CD14-positive monocyte (primary cell): ENCODE results near the gene CSNK1G2. TPM values are rescaled to one million over a fixed set of nuclear protein-coding genes. Genes with fewer than 3 reads are reported as not detected.

Experiments used
- DNase-seq, 3 donors: peaks; one replicate each; pipeline ENCODE4 v3.0.0-alpha.2; 2011 to 2022
- H2AFZ ChIP-seq: 2 replicates; pipeline ENCODE4 v1.6.0; 2012; ENCODE audit warnings: mild to moderate bottlenecking, low read depth, low read length, inconsistent platforms; ENCODE audit not compliant: insufficient read depth, poor library complexity, severe bottlenecking
- H3K27ac ChIP-seq, 2 donors: 1 replicate in 1 of 2; 2 replicates in 1 of 2; pipeline ENCODE4 v1.5.1; 2012 to 2013; ENCODE audit warnings: low read length in 2 of 2, control low read depth in 1 of 2, inconsistent platforms in 1 of 2, low read depth in 1 of 2, mild to moderate bottlenecking in 1 of 2
- H3K27me3 ChIP-seq, 2 donors: one replicate each; pipeline versions ENCODE4 v1.6.0 to v1.6.1; 2011 to 2013; ENCODE audit warnings: low read length in 2 of 2; ENCODE audit not compliant: control insufficient read depth in 2 of 2, insufficient read depth in 2 of 2
- H3K36me3 ChIP-seq, 2 donors: replicated peaks in 1 of 2; 1 replicate in 1 of 2; 2 replicates in 1 of 2; pipeline versions ENCODE4 v1.5.1 to v1.6.1; 2012 to 2013; ENCODE audit warnings: low read length in 2 of 2, control low read depth in 1 of 2, inconsistent platforms in 1 of 2, mild to moderate bottlenecking in 1 of 2; ENCODE audit not compliant: insufficient read depth in 2 of 2, control insufficient read depth in 1 of 2
- H3K4me1 ChIP-seq, 2 donors: 1 replicate in 1 of 2; 2 replicates in 1 of 2; pipeline versions ENCODE4 v1.5.1 to v1.6.1; 2012 to 2013; ENCODE audit warnings: low read length in 2 of 2, control low read depth in 1 of 2, inconsistent platforms in 1 of 2, mild to moderate bottlenecking in 1 of 2, moderate library complexity in 1 of 2; ENCODE audit not compliant: insufficient read depth in 2 of 2, control insufficient read depth in 1 of 2
- H3K4me2 ChIP-seq: replicated peaks from 2 replicates; pipeline ENCODE3; 2012; ENCODE audit warnings: low read length, moderate library complexity, mild to moderate bottlenecking; ENCODE audit not compliant: poor library complexity, severe bottlenecking; ENCODE audit errors: extremely low read depth
- H3K4me3 ChIP-seq, 3 experiments: fragments of 200-600 bp in 1 of 3; sonication (generic) in 1 of 3; replicated peaks in 1 of 3; 1 replicate in 2 of 3; 2 replicates in 1 of 3; pipeline ENCODE4 v1.5.1; 2011 to 2013; ENCODE audit warnings: low read length in 3 of 3, mild to moderate bottlenecking in 3 of 3, control low read depth in 2 of 3, low read depth in 2 of 3, inconsistent platforms in 1 of 3, moderate library complexity in 1 of 3
- H3K79me2 ChIP-seq: 2 replicates; pipeline ENCODE4 v1.6.0; 2012; ENCODE audit warnings: mild to moderate bottlenecking, control low read depth, inconsistent platforms, low read length, moderate library complexity; ENCODE audit not compliant: insufficient read depth
- H3K9ac ChIP-seq: 2 replicates; pipeline ENCODE4 v1.6.0; 2017; ENCODE audit warnings: low read length, mild to moderate bottlenecking; ENCODE audit not compliant: insufficient read depth, poor library complexity, severe bottlenecking
- H3K9me3 ChIP-seq, 2 donors: replicated peaks in 1 of 2; 1 replicate in 1 of 2; 2 replicates in 1 of 2; pipeline versions ENCODE4 v1.5.1 to v1.6.1; 2012 to 2013; ENCODE audit warnings: low read length in 2 of 2, control low read depth in 1 of 2; ENCODE audit not compliant: control insufficient read depth in 1 of 2, insufficient read depth in 1 of 2
- H4K20me1 ChIP-seq: 2 replicates; pipeline ENCODE4 v1.6.0; 2012; ENCODE audit warnings: mild to moderate bottlenecking, low read length, control low read depth, moderate library complexity; ENCODE audit not compliant: insufficient read depth
- H3K27ac Mint-ChIP-seq, 7 donors: one replicate each; pipeline ENCODE4 v1.8.0; 2020; ENCODE audit warnings: mild to moderate bottlenecking in 7 of 7, mixed read lengths in 7 of 7, moderate library complexity in 6 of 7, inconsistent platforms in 2 of 7
- H3K27me3 Mint-ChIP-seq, 3 donors: one replicate each; pipeline ENCODE4 v1.8.0; 2021 to 2022; ENCODE audit warnings: low read depth in 3 of 3, mild to moderate bottlenecking in 3 of 3, mixed read lengths in 3 of 3, moderate library complexity in 3 of 3, inconsistent platforms in 1 of 3
- H3K36me3 Mint-ChIP-seq, 2 donors: one replicate each; pipeline ENCODE4 v1.8.0; 2020; ENCODE audit warnings: mixed read lengths in 2 of 2, inconsistent platforms in 1 of 2, mild to moderate bottlenecking in 1 of 2
- H3K4me1 Mint-ChIP-seq: one replicate; pipeline ENCODE4 v1.8.0; 2020; ENCODE audit warnings: mild to moderate bottlenecking, mixed read lengths
- H3K4me3 Mint-ChIP-seq, 2 donors: one replicate each; pipeline ENCODE4 v1.8.0; 2020; ENCODE audit warnings: mild to moderate bottlenecking in 2 of 2, mixed read lengths in 2 of 2, moderate library complexity in 1 of 2
- H3K9me3 Mint-ChIP-seq, 7 donors: one replicate each; pipeline ENCODE4 v1.8.0; 2020 to 2022; ENCODE audit warnings: mixed read lengths in 7 of 7, mild to moderate bottlenecking in 6 of 7, moderate library complexity in 6 of 7, inconsistent platforms in 2 of 7
- CTCF ChIP-seq: fragments of 200-600 bp; IDR thresholded peaks from one replicate; pipeline ENCODE4 v1.8.0; 2022; ENCODE audit warnings: antibody characterized with exemption, mild to moderate bottlenecking
- WGBS: methylation state at CpG from one replicate; pipeline ENCODE4 v1.1.5; 2013; ENCODE audit warnings: missing lambda C conversion rate; ENCODE audit not compliant: insufficient coverage; 5-methylcytosine and 5-hydroxymethylcytosine counted together
- intact Hi-C, 2 donors: fragments of 100-400 bp; cut with micrococcal nuclease; formaldehyde crosslinking; loops; one replicate each; pipeline versions ENCODE4 v1.15.0 to v1.15.1; 2023
- polyA plus RNA-seq, 3 donors: library from polyadenylated mRNA; depleted of rRNA in 1 of 3; unstranded in 2 of 3; stranded (reverse) in 1 of 3; fragments of 300-500 nt in 2 of 3; fragments of >200 nt in 1 of 3; fragmentation: Illumina TruSeq in 2 of 3; gene quantifications; 1 replicate in 2 of 3; 2 replicates in 1 of 3; pipeline ENCODE4 v1.2.3, GENCODE V29; 2012 to 2021

The CSNK1G2 gene
- polyA plus RNA-seq, 3 donors = 10.8 to 215 (median 20.3) TPM

- Histone ChIP-seq H3K9me3 (no peaks in the 10 kb centered on the region), H3K4me1 (peaks cover 27 to 32% of the 10 kb centered on the region in 2 donors), H4K20me1 (no peaks in the 10 kb centered on the region), H3K27ac (peak overlapping the region; percentile 48 to 64), H3K27me3 (no peaks in the 10 kb centered on the region), H3K79me2 (no peaks in the 10 kb centered on the region), H3K4me3 (no peak overlapping the region), H3K9ac (no peak overlapping the region), H3K36me3 (peaks cover 35 to 36% of the 10 kb centered on the region in 2 donors), H2AFZ (no peak overlapping the region), H3K4me2 (no peak overlapping the region)
- H3K4me3 Mint-ChIP-seq = no peak overlapping the region
- peaks cover 0 to 5% (median 0%) of the 10 kb centered on the region in 7 donors for H3K9me3 Mint-ChIP-seq
- H3K27me3 Mint-ChIP-seq = no peaks in the 10 kb centered on the region
- H3K36me3 Mint-ChIP-seq = peaks cover 28 to 56% of the 10 kb centered on the region in 2 donors
- intact Hi-C loops = no loop called here
- no peak for TF ChIP-seq CTCF
- H3K4me1 Mint-ChIP-seq = peaks cover 25% of the 10 kb centered on the region
- no peak for DNase-seq
- H3K27ac Mint-ChIP-seq = peak overlapping the region in 5 of 7 donors; percentile 40 to 79 (median 71)
- 92% methylated on average over 28 of the region's 35 CpGs for WGBS
Observed at GRCh38 chr19:1924320-1924961, 16.5 kb upstream of the CSNK1G2 start.

DNA sequence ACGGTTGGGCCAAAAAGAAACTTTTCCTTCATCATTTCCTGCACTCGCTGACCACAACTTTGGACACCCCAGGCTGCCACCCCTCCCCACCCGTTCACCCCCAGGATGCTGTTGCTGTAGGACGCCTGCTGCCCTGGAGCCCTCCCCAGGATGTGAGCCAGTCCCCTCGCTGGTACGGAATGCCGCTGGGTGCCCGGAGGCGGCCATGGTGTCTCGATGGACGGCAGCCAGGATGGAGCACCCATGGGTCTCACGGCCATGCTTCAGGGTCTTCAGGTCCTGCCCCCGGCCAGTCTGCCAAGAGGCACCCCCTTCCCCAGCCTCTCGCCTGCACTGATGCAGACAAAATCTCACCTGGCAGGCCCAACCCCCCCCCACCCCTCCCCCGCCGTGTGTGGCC lies 15.4 kb upstream of the CSNK1G2 start:
- no peak overlapping the region for H3K4me3 Mint-ChIP-seq
- Histone ChIP-seq H2AFZ (no peak overlapping the region), H3K27me3 (no peaks in the 10 kb centered on the region), H3K79me2 (no peaks in the 10 kb centered on the region), H3K9me3 (no peaks in the 10 kb centered on the region), H4K20me1 (no peaks in the 10 kb centered on the region), H3K4me3 (no peak overlapping the region), H3K4me1 (peaks cover 35 to 41% of the 10 kb centered on the region in 2 donors), H3K9ac (no peak overlapping the region), H3K36me3 (peaks cover 28 to 29% of the 10 kb centered on the region in 2 donors), H3K4me2 (no peak overlapping the region), H3K27ac (no peak overlapping the region)
- peaks cover 2 to 4% (median 4%) of the 10 kb centered on the region in 3 donors for H3K27me3 Mint-ChIP-seq
- peaks cover 34% of the 10 kb centered on the region for H3K4me1 Mint-ChIP-seq
- peaks cover 0 to 5% (median 0%) of the 10 kb centered on the region in 7 donors for H3K9me3 Mint-ChIP-seq
- DNase-seq = no peak
- TF ChIP-seq CTCF = no peak
- intact Hi-C loops = loop anchor here in 1 of 2 donors (5.0 kb wide), 1 partner anchor 37 kb away; no protein-coding TSS in a partner anchor
- WGBS = 73% methylated on average over 12 of the region's 16 CpGs
- H3K36me3 Mint-ChIP-seq = peaks cover 23 to 45% of the 10 kb centered on the region in 2 donors
- H3K27ac Mint-ChIP-seq = no peak overlapping the region
